Occipital lobe (tissue), 2 donors: ENCODE measurements around the gene XPOT. TPM values are rescaled to one million over a fixed set of nuclear protein-coding genes. Genes with fewer than 3 reads are reported as not detected.
A peak's percentile ranks its signal among the peaks of the same experiment; 100 is the strongest.

ENCODE experiments used
- DNase-seq: peaks from one replicate; lab custom pipeline; 2025; lab: John Stamatoyannopoulos, UW
- total RNA-seq: library from RNA; depleted of rRNA; stranded (reverse); fragments of >200 nt; gene quantifications from one replicate; pipeline ENCODE4 v1.2.3, GENCODE V29; 2014

Gene XPOT
- total RNA-seq, 1 donor from 2014 or later, result 72.7 TPM

- no peak for DNase-seq
Measured at GRCh38 chr12:64418209-64418608, 14.0 kb downstream of the XPOT start.

- DNase-seq, result no peak
Measured at GRCh38 chr12:64419696-64420095, 15.5 kb downstream of the XPOT start.

GRCh38 chr12:64427988-64428387 is 23.8 kb downstream of the XPOT start:
- no peak for DNase-seq

- DNase-seq, result no peak
Measured at GRCh38 chr12:64428956-64429355, 24.8 kb downstream of the XPOT start.

- no peak for DNase-seq
Measured at GRCh38 chr12:64430886-64431285, 26.7 kb downstream of the XPOT start.

GRCh38 chr12:64431791-64432190 is 27.6 kb downstream of the XPOT start:
- no peak for DNase-seq

GRCh38 chr12:64433915-64434314 is 29.7 kb downstream of the XPOT start:
- DNase-seq, result no peak

- DNase-seq, result no peak
Measured at GRCh38 chr12:64440100-64440499, 35.9 kb downstream of the XPOT start.

- no peak for DNase-seq
Measured at GRCh38 chr12:64445490-64445889, 41.3 kb downstream of the XPOT start.

- DNase-seq, result no peak
Measured at GRCh38 chr12:64446295-64446694, 42.1 kb downstream of the XPOT start.

- DNase-seq, result no peak
Measured at GRCh38 chr12:64450057-64450640, 46.0 kb downstream of the XPOT start.

- peak; percentile 3 for DNase-seq
Measured at GRCh38 chr12:64450711-64451486, 46.7 kb downstream of the XPOT start.

- peak; percentile 85 for DNase-seq
Measured at GRCh38 chr12:64451687-64452558, 47.7 kb downstream of the XPOT start, which contains the start of gene TBK1. Gene TBK1 (plus strand): TSS chr12:64452120. CDS start chr12:64455871, 3,751 bp downstream.

- no peak for DNase-seq
Measured at GRCh38 chr12:64452559-64453329, 48.6 kb downstream of the XPOT start.

GRCh38 chr12:64455506-64455905 is 51.3 kb downstream of the XPOT start:
- no peak for DNase-seq

- DNase-seq, result no peak
Measured at GRCh38 chr12:64456119-64456518, 51.9 kb downstream of the XPOT start.

- DNase-seq, result no peak
Measured at GRCh38 chr12:64457032-64457431, 52.8 kb downstream of the XPOT start.

GRCh38 chr12:64457466-64457865 is 53.3 kb downstream of the XPOT start:
- DNase-seq, result no peak

GRCh38 chr12:64457923-64458322 is 53.7 kb downstream of the XPOT start:
- DNase-seq, result no peak

GRCh38 chr12:64459394-64459891 is 55.3 kb downstream of the XPOT start:
- DNase-seq, result no peak
